Middle frontal gyrus (tissue), 1 donor: ENCODE data around the gene PATJ.
"Not testable (repeated sequence)": the region's sequence is repeated elsewhere in the genome, so short reads cannot be mapped to it uniquely, and the experiment has no call there.

ENCODE experiments used
- DNase-seq: peaks from one replicate; pipeline ENCODE4 v3.0.0-alpha.2; 2015; ENCODE audit warnings: low spot score; ENCODE audit errors: extremely low spot score

Gene PATJ

GRCh38 chr1:61825393-61825792 lies 83.1 kb downstream of the PATJ start:
- no peak for DNase-seq

- no peak for DNase-seq
These were observed 86.5 kb downstream of the PATJ start for GRCh38 chr1:61828805-61829204.

GRCh38 chr1:61836649-61837048 lies 94.4 kb downstream of the PATJ start:
- no peak for DNase-seq

GRCh38 chr1:61837607-61838006 lies 95.3 kb downstream of the PATJ start:
- not testable (repeated sequence) for DNase-seq

- DNase-seq = no peak
These were observed 97.4 kb downstream of the PATJ start for GRCh38 chr1:61839679-61840078.

GRCh38 chr1:61842036-61842435 lies 99.8 kb downstream of the PATJ start:
- DNase-seq = no peak

- DNase-seq = no peak
These were observed 100.7 kb downstream of the PATJ start for GRCh38 chr1:61842863-61843514.

- no peak for DNase-seq
These were observed 101.7 kb downstream of the PATJ start for GRCh38 chr1:61844006-61844405.

GRCh38 chr1:61844664-61845063 lies 102.4 kb downstream of the PATJ start:
- DNase-seq = not testable (repeated sequence)

- DNase-seq = no peak
These were observed 109.0 kb downstream of the PATJ start for GRCh38 chr1:61851235-61851634.

- DNase-seq = peak; percentile 58
These were observed 109.8 kb downstream of the PATJ start for GRCh38 chr1:61851849-61852669.

GRCh38 chr1:61852670-61853015 lies 110.4 kb downstream of the PATJ start:
- no peak for DNase-seq

GRCh38 chr1:61853583-61853982 lies 111.3 kb downstream of the PATJ start:
- DNase-seq = no peak

GRCh38 chr1:61864489-61864888 lies 122.2 kb downstream of the PATJ start:
- no peak for DNase-seq

- no peak for DNase-seq
These were observed 123.5 kb downstream of the PATJ start for GRCh38 chr1:61865646-61866220.

- DNase-seq = no peak
These were observed 127.4 kb downstream of the PATJ start for GRCh38 chr1:61869691-61870109.

- no peak for DNase-seq
These were observed 129.9 kb downstream of the PATJ start for GRCh38 chr1:61872206-61872605.

GRCh38 chr1:61873581-61873980 lies 131.3 kb downstream of the PATJ start:
- no peak for DNase-seq

GRCh38 chr1:61873994-61874393 lies 131.7 kb downstream of the PATJ start:
- DNase-seq = no peak

- no peak for DNase-seq
These were observed 132.9 kb downstream of the PATJ start for GRCh38 chr1:61875198-61875597.

- DNase-seq = not testable (repeated sequence)
These were observed 137.7 kb downstream of the PATJ start for GRCh38 chr1:61879887-61880474.
